Loucy (cell line): ENCODE results near the gene SLX9.

Experiments
- H2AFZ ChIP-seq: fragments of 200-600 bp; sonication (generic); 2 replicates; pipeline ENCODE4 v1.6.0; 2016; ENCODE audit warnings: antibody characterized with exemption, mild to moderate bottlenecking, low read length, moderate library complexity
- H3F3A ChIP-seq: fragments of 200-600 bp; 2 replicates; pipeline ENCODE4 v1.6.0; 2016; ENCODE audit warnings: antibody characterized with exemption, low read depth, mild to moderate bottlenecking
- H3K27me3 ChIP-seq: fragments of 200-600 bp; sonication (generic); 2 replicates; pipeline ENCODE4 v1.6.1; 2014; ENCODE audit warnings: low read length, mild to moderate bottlenecking; ENCODE audit not compliant: insufficient read depth, poor library complexity, severe bottlenecking
- H3K36me3 ChIP-seq: fragments of 200-600 bp; sonication (generic); 2 replicates; pipeline ENCODE4 v1.6.1; 2016; ENCODE audit warnings: low read length; ENCODE audit not compliant: insufficient read depth
- H3K4me1 ChIP-seq: fragments of 200-600 bp; sonication (generic); 2 replicates; pipeline ENCODE4 v1.5.1; 2014; ENCODE audit warnings: low read length, mild to moderate bottlenecking; ENCODE audit not compliant: insufficient read depth, poor library complexity, severe bottlenecking
- H3K4me2 ChIP-seq: fragments of 200-600 bp; sonication (generic); 2 replicates; pipeline ENCODE4 v1.6.0; 2014; ENCODE audit warnings: antibody characterized with exemption, low read length, low read depth, mild to moderate bottlenecking; ENCODE audit not compliant: poor library complexity, severe bottlenecking
- H3K4me3 ChIP-seq: fragments of 200-600 bp; sonication (generic); 2 replicates; pipeline ENCODE4 v1.5.1; 2014; ENCODE audit warnings: low read length, mild to moderate bottlenecking, mixed read lengths; ENCODE audit not compliant: poor library complexity, severe bottlenecking
- H3K79me2 ChIP-seq: fragments of 200-600 bp; sonication (generic); 2 replicates; pipeline ENCODE4 v1.6.1; 2014; ENCODE audit warnings: low read length; ENCODE audit not compliant: insufficient read depth
- H3K9ac ChIP-seq: fragments of 200-600 bp; sonication (generic); 2 replicates; pipeline ENCODE4 v1.6.0; 2014; ENCODE audit warnings: mild to moderate bottlenecking, low read depth, low read length, moderate library complexity; ENCODE audit not compliant: poor library complexity, severe bottlenecking
- H3K9me2 ChIP-seq: fragments of 200-600 bp; sonication (generic); replicated peaks from 2 replicates; pipeline ENCODE4 v1.6.1; 2016; ENCODE audit warnings: low read depth, low read length, mixed read lengths
- H3K9me3 ChIP-seq: fragments of 200-600 bp; sonication (generic); 2 replicates; pipeline ENCODE4 v1.6.1; 2014; ENCODE audit warnings: mild to moderate bottlenecking, antibody characterized with exemption, low read length, low read depth; ENCODE audit not compliant: insufficient read depth
- H4K20me1 ChIP-seq: fragments of 200-600 bp; sonication (generic); 2 replicates; pipeline ENCODE4 v1.6.0; 2014; ENCODE audit warnings: antibody characterized with exemption, low read length, mild to moderate bottlenecking; ENCODE audit not compliant: insufficient read depth, poor library complexity, severe bottlenecking
- CTCF ChIP-seq: fragments of 200-600 bp; sonication (generic); conservative IDR thresholded peaks from 2 replicates; pipeline ENCODE4 v1.5.1; 2014; ENCODE audit warnings: mild to moderate bottlenecking, antibody characterized with exemption, low read length
- EZH2phosphoT487 ChIP-seq: fragments of 200-600 bp; IDR thresholded peaks from 2 replicates; pipeline ENCODE4 v1.6.1; 2018; ENCODE audit warnings: antibody characterized with exemption, mild to moderate bottlenecking, moderate library complexity, borderline replicate concordance

The SLX9 gene

DNA sequence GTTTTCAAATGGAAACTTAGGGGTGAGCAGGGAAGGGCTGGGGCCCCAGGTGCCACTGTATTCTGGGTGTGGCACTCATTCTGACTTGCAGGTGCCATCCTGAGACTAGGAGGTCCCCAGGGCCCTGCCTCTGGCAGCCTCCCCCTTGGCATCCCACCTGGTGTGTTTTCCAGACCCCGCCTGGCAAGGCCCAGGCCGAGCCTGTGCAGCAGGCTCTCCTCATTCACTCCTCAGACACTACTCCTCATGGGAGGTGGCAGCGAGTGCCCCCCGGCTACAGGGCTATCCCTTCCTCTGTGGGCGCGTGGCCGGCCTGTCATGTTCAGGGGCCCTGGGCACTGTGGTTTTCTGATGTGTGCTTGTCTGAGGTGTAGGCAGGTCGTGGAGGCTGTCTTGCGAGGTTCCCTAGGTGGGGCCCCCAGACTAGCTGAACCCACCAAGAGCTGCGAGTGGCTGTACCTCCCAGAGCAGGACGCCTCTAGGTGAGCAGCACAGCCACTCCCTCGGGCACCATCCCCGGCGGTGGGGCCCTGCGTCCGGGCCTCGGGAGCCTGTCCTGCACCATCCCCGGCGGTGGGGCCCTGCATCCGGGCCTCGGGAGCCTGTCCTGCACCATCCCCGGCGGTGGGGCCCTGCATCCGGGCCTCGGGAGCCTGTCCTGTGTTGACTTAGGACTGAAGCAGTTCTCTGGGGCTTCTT, 13.2 kb downstream of the SLX9 start:
- H3K9me2 ChIP-seq, result no peaks in the 10 kb centered on the region
- no peak for TF ChIP-seq CTCF
- no peak for TF ChIP-seq EZH2phosphoT487
- peaks cover 6% of the 10 kb centered on the region for H4K20me1 ChIP-seq
- H3K27me3 ChIP-seq, result no peaks in the 10 kb centered on the region
- H2AFZ ChIP-seq, result no peak overlapping the region
- no peak overlapping the region for H3K9ac ChIP-seq
- no peaks in the 10 kb centered on the region for H3K9me3 ChIP-seq
- no peaks in the 10 kb centered on the region for H3F3A ChIP-seq
- no peaks in the 10 kb centered on the region for H3K4me1 ChIP-seq
- H3K79me2 ChIP-seq, result peaks cover 70% of the 10 kb centered on the region; the same call in 1 of the 2 replicates
- H3K36me3 ChIP-seq, result peaks cover 29% of the 10 kb centered on the region; the same call in 1 of the 2 replicates
- H3K4me2 ChIP-seq, result no peak overlapping the region
- H3K4me3 ChIP-seq, result no peak overlapping the region

DNA sequence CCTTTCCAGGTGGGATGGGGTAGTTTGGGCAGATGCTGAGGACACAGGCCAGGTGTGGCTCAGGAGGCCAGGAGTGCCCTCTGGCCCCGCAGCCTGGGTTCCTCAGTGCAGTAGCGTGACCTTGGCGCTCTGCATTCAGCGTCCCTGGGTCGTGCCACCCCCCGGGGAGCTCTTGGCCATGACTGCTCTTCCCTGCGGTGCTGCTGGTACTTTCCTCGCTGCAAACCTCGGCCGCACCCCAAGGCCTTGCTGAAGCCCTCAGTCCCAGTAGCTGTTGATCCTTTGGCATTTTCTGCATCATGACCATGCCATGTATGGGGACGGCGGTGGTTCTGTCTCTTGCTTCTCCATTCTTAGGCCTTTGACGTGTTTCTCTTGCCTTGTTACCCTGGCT, 13.8 kb downstream of the SLX9 start:
- H3K4me2 ChIP-seq, result no peak overlapping the region
- no peaks in the 10 kb centered on the region for H3K27me3 ChIP-seq
- H3K4me3 ChIP-seq, result no peak overlapping the region
- peaks cover 73% of the 10 kb centered on the region; the same call in 1 of the 2 replicates for H3K79me2 ChIP-seq
- H3K4me1 ChIP-seq, result no peaks in the 10 kb centered on the region
- H3K36me3 ChIP-seq, result peaks cover 34% of the 10 kb centered on the region; the same call in 1 of the 2 replicates
- no peaks in the 10 kb centered on the region for H3K9me3 ChIP-seq
- H3K9me2 ChIP-seq, result no peaks in the 10 kb centered on the region
- no peak overlapping the region for H2AFZ ChIP-seq
- H4K20me1 ChIP-seq, result peaks cover 6% of the 10 kb centered on the region
- no peak for TF ChIP-seq CTCF
- TF ChIP-seq EZH2phosphoT487, result no peak
- H3F3A ChIP-seq, result no peaks in the 10 kb centered on the region
- no peak overlapping the region for H3K9ac ChIP-seq

DNA sequence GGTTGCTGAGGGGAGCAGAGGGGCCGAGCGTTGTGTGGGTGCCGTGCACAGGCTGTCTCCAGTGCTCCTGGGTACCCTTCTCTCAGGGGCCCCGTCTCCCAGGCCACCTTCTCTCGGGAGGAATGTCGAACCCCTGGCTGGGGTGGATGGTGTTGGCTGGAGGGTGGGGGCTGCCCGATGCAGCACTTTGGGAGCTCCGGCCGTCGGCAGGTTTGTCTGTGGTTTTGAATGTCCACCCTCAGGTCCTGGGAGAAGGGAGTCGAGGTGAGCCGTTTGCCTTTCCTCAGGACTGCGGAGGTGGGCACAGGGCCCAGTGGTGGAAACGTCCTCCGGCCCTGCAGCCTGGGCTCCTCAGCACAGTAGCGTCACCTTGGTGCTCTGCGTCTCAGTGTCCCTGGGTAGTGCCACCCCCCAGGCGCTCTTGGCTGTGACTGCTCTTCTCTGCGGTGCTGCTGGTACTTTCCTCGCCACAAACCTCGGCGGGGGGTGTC, 14.5 kb downstream of the SLX9 start:
- H3K79me2 ChIP-seq, result peaks cover 71% of the 10 kb centered on the region; the same call in 1 of the 2 replicates
- no peak overlapping the region for H3K9ac ChIP-seq
- H2AFZ ChIP-seq, result no peak overlapping the region
- H3K27me3 ChIP-seq, result no peaks in the 10 kb centered on the region
- H4K20me1 ChIP-seq, result peaks cover 6% of the 10 kb centered on the region
- H3K4me1 ChIP-seq, result no peaks in the 10 kb centered on the region
- H3K9me2 ChIP-seq, result no peaks in the 10 kb centered on the region
- no peaks in the 10 kb centered on the region for H3F3A ChIP-seq
- H3K9me3 ChIP-seq, result no peaks in the 10 kb centered on the region
- no peak overlapping the region for H3K4me3 ChIP-seq
- TF ChIP-seq CTCF (no peak), EZH2phosphoT487 (no peak)
- no peak overlapping the region for H3K4me2 ChIP-seq
- H3K36me3 ChIP-seq, result peaks cover 39% of the 10 kb centered on the region; the same call in 1 of the 2 replicates
